Esophagus squamous epithelium (tissue), 5 donors: ENCODE results near the gene ACTR10. TPM values are rescaled to one million over a fixed set of nuclear protein-coding genes. Genes with fewer than 3 reads are reported as not detected.

ENCODE experiments used
- DNase-seq: peaks from one replicate; lab custom pipeline; 2025; lab: John Stamatoyannopoulos, UW
- H3K27ac ChIP-seq, 4 donors: fragments of 200-600 bp; sonication (generic); one replicate each; pipeline ENCODE4 v1.5.1; 2016 to 2019; ENCODE audit warnings: mild to moderate bottlenecking in 1 of 4
- H3K27me3 ChIP-seq, 4 donors: fragments of 200-600 bp; sonication (generic); 1 replicate in 3 of 4; 2 replicates in 1 of 4; pipeline versions ENCODE4 v1.5.1 to v1.6.0; 2017 to 2021; ENCODE audit warnings: antibody characterized with exemption in 1 of 4
- H3K36me3 ChIP-seq, 3 donors: fragments of 200-600 bp; sonication (generic); one replicate each; pipeline ENCODE4 v1.5.1; 2016 to 2019
- H3K4me1 ChIP-seq, 3 donors: fragments of 200-600 bp; sonication (generic); one replicate each; pipeline ENCODE4 v1.5.1; 2017 to 2019
- H3K4me3 ChIP-seq, 4 donors: fragments of 200-600 bp; sonication (generic); 1 replicate in 3 of 4; 2 replicates in 1 of 4; pipeline ENCODE4 v1.5.1; 2016 to 2019; ENCODE audit warnings: mild to moderate bottlenecking in 2 of 4, moderate library complexity in 1 of 4
- H3K9me3 ChIP-seq, 3 donors: fragments of 200-600 bp; sonication (generic); one replicate each; pipeline ENCODE4 v1.5.1; 2016 to 2019
- POLR2A ChIP-seq, 4 donors: fragments of 450-650 bp; IDR thresholded peaks; one replicate each; pipeline ENCODE4 v1.6.1; 2017; ENCODE audit warnings: antibody characterized with exemption in 4 of 4, mild to moderate bottlenecking in 4 of 4, moderate library complexity in 3 of 4
- WGBS, 2 donors: methylation state at CpG; one replicate each; pipeline ENCODE4 v1.1.5; 2018; 5-methylcytosine and 5-hydroxymethylcytosine counted together
- intact Hi-C: fragments of 100-400 bp; cut with DNase I; formaldehyde crosslinking; loops from one replicate; pipeline ENCODE4 v1.15.0; 2022
- small RNA-seq, 4 donors: library from RNA; depleted of rRNA; stranded (forward); fragments of <200 nt; gene quantifications; one replicate each; pipeline ENCODE3, GENCODE V24; 2016
- total RNA-seq, 4 donors: library from RNA; depleted of rRNA; stranded (reverse); fragments of >200 nt; gene quantifications; one replicate each; pipeline ENCODE4 v1.1.0, GENCODE V29; 2016
- TF ChIP-seq, protein P1 (sequence below), 6 experiments: fragments of 450-650 bp in 4 of 6; fragments of 200-600 bp in 2 of 6; sonication (generic) in 2 of 6; IDR thresholded peaks; one replicate each; pipeline ENCODE4 v1.5.1; 2016 to 2019; ENCODE audit warnings: antibody characterized with exemption in 6 of 6, mild to moderate bottlenecking in 4 of 6, moderate library complexity in 4 of 6
- donor health status: DM: yes; HTN: yes; CAD: no.

ACTR10 gene
- total RNA-seq, 4 donors from 2014 or later: 19.2 to 62.6 (median 39.4) TPM

DNA sequence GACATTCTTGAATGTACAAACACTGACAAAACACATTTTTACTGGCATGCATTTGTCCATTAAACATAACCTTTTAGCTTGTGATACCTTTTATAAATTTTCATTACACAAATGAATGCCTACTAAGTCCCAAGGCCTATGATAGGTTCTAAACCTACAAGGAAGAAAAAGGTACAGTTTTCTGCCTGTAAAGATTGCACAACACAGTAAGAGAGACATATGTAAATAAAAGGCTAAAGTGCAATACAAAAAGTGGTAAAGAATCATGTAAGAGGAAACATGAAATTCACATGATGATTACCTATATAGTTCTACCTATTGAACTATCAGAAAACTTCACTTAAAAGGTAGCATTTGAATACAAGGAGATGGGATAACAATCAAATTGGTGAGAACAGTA is 83.8 kb downstream of the ACTR10 start:
- Histone ChIP-seq H3K27ac (peak overlapping the region in 1 of 4 donors; percentile 22), H3K27me3 (no peaks in the 10 kb centered on the region), H3K4me3 (no peak overlapping the region), H3K9me3 (no peaks in the 10 kb centered on the region), H3K4me1 (peaks cover 0 to 61% (median 18%) of the 10 kb centered on the region in 3 donors), H3K36me3 (peaks cover 0 to 84% (median 6%) of the 10 kb centered on the region in 3 donors)
- no peak for DNase-seq
- TF ChIP-seq, protein P1, sequence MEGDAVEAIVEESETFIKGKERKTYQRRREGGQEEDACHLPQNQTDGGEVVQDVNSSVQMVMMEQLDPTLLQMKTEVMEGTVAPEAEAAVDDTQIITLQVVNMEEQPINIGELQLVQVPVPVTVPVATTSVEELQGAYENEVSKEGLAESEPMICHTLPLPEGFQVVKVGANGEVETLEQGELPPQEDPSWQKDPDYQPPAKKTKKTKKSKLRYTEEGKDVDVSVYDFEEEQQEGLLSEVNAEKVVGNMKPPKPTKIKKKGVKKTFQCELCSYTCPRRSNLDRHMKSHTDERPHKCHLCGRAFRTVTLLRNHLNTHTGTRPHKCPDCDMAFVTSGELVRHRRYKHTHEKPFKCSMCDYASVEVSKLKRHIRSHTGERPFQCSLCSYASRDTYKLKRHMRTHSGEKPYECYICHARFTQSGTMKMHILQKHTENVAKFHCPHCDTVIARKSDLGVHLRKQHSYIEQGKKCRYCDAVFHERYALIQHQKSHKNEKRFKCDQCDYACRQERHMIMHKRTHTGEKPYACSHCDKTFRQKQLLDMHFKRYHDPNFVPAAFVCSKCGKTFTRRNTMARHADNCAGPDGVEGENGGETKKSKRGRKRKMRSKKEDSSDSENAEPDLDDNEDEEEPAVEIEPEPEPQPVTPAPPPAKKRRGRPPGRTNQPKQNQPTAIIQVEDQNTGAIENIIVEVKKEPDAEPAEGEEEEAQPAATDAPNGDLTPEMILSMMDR (IDR thresholded peaks at IDR 0.05): no peak
- TF ChIP-seq POLR2A (IDR thresholded peaks at IDR 0.05): no peak
- intact Hi-C loops: no loop called here

- DNase-seq: no peak
- Histone ChIP-seq H3K9me3 (no peaks in the 10 kb centered on the region), H3K27me3 (no peaks in the 10 kb centered on the region), H3K4me3 (no peak overlapping the region), H3K4me1 (peaks cover 0 to 67% (median 18%) of the 10 kb centered on the region in 3 donors), H3K36me3 (peaks cover 0 to 84% (median 6%) of the 10 kb centered on the region in 3 donors), H3K27ac (no peak overlapping the region)
- intact Hi-C loops: no loop called here
- WGBS, 2 donors: 90 to 96% methylated on average over 4 of the region's 4 CpGs
- TF ChIP-seq POLR2A (IDR thresholded peaks at IDR 0.05): no peak
- TF ChIP-seq, protein P1 (IDR thresholded peaks at IDR 0.05): no peak
Observed at GRCh38 chr14:58285132-58285531, 85.2 kb downstream of the ACTR10 start.

Small RNA genes lying within 50 kb of the gene (small RNA-seq; reads per million reads assigned to genes)
- gene RN7SL598P: 0 reads per million in 4 donors

Other genes with a start within 250 kb of the ACTR10 start
- gene ARMH4, start 47.9 kb upstream of the ACTR10 start, total RNA-seq: 1 to 10 TPM in 3 of 4 donors, under 1 TPM in 1; 0.44 to 4.4 (median 2.4) TPM
- 100 to 1,000 TPM in 3 of 4 donors, 10 to 100 TPM in 1; 73.6 to 157 (median 119) TPM for gene PSMA3, start 44.7 kb downstream of the ACTR10 start, total RNA-seq
- 10 to 100 TPM in 3 of 4 donors, 1 to 10 TPM in 1; 9.9 to 19.3 (median 13.4) TPM for gene ARID4A, start 98.4 kb downstream of the ACTR10 start, total RNA-seq
- not detected for gene TOMM20L, start 195.8 kb downstream of the ACTR10 start, total RNA-seq
- 10 to 100 TPM; 34.0 to 65.0 (median 59.0) TPM for gene TIMM9, start 227.4 kb downstream of the ACTR10 start, total RNA-seq
- 10 to 100 TPM in 3 of 4 donors, 1 to 10 TPM in 1; 9.6 to 16.8 (median 13.9) TPM for gene KIAA0586, start 227.6 kb downstream of the ACTR10 start, total RNA-seq